NCI-H524 treated with DMSO at 0.1 percent for 48 hours (cell line): ENCODE data around the gene MTO1.
"Not testable (repeated sequence)": the region's sequence is repeated elsewhere in the genome, so short reads cannot be mapped to it uniquely, and the experiment has no call there.

Experiments
- DNase-seq: peaks from one replicate; lab custom pipeline; 2025; lab: John Stamatoyannopoulos, UW

Gene MTO1

DNA sequence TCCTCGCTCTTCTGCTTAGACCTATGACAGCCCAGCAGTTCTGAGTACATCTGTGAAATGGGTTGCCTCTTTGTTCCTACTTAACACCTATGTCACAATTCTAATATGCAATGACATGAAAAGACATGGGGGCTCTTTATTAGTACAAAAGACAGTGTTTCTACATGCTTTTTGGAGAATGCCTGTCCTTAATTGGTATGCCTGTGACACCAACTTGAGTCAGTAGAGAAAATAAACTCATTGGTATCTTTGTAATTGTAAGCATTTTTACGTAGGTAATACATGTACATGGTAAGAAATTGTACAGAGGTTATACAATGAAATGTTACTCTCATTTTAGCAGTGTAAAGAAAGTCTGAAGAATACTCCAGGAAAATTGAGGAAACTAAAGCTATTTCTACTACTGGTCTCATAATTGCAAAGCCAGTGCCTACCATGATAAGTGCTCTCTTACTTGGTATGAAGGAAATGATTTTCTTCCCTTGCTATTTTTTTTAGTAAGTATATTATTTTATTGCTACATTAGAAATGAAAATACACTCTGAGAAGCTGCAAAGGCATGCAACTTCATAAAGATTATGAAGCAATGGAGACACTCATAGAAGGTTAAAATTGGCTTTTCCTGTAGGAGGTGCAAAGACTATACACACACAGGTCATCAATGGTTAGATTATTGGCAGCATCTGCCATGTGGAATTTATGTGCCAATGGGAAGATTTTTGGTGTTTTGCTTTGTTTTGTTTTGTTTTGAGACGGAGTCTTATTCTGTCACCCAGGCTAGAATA, 64.2 kb downstream of the MTO1 start:
- DNase-seq: no peak

GRCh38 chr6:73528897-73529296, 67.4 kb downstream of the MTO1 start:
- no peak for DNase-seq

- no peak for DNase-seq
These were observed 70.8 kb downstream of the MTO1 start for GRCh38 chr6:73532293-73532692.

- DNase-seq: no peak
These were observed 73.1 kb downstream of the MTO1 start for GRCh38 chr6:73534628-73535027.

GRCh38 chr6:73537677-73538076, 76.1 kb downstream of the MTO1 start:
- no peak for DNase-seq

- no peak for DNase-seq
These were observed 76.7 kb downstream of the MTO1 start for GRCh38 chr6:73538116-73538779.

DNA sequence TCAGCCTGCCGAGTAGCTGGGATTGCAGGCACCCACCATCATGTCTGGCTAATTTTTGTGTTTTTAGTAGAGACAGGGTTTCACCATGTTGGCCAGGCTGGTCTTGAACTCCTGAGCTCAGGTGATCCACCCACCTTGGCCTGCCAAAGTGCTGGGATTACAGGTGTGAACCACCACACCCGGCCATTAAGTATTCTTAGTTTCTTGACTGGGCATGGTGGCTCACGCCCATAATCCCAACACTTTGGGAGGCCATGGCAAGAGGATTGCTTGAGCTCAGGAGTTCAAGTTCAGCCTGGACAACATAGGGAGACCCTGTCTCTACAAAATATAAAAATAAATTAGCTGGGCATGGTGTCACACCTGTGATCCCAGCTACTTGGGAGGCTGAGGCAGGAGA, 80.9 kb downstream of the MTO1 start:
- DNase-seq: not testable (repeated sequence)

DNA sequence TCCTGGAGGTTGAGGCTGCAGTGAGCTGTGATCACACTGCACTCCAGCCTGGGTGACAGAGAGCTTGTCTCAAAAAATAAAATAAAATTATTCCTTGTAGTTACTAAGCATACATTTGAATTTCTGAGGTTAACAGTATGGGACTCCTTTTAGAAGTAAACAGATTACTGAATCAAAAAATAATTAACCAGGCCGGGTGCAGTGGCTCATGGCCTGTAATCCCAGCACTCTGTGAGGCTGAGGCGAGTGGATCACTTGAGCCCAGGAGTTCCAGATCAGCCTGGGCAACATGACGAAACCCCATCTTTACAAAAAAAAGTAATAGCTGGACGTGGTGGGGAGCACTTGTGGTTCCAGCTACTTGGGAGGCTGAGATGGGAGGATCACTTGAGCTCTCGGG, 81.4 kb downstream of the MTO1 start:
- DNase-seq: no peak

- DNase-seq: no peak
These were observed 85.5 kb downstream of the MTO1 start for GRCh38 chr6:73547036-73547435.

- no peak for DNase-seq
These were observed 87.2 kb downstream of the MTO1 start for GRCh38 chr6:73548458-73549446.

- not testable (repeated sequence) for DNase-seq
These were observed 89.6 kb downstream of the MTO1 start for GRCh38 chr6:73551115-73551514.

DNA sequence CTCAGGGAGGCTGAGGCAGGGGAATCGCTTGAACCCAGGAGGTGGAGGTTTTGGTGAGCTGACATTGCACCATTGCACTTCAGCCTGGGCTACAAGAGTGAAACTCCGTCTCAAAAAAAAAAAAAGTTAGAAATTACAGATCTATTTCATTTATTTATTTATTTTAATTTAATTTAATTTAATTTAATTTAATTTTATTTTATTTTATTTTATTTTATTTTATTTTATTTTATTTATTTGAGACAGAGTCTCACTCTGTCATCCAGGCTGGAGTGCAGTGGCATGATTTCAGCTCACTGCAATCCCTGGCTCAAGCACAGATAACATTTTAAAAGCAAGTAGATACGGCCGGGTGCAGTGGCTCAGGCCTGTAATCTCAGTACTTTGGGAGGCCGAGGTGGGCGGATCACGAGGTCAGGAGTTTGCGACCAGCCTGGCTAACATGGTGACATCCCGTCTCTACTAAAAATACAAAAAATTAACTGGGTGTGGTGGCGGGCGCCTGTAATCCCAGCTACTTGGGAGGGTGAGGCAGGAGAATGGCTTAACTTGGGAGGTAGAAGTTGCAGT, 93.9 kb downstream of the MTO1 start:
- not testable (repeated sequence) for DNase-seq

GRCh38 chr6:73556836-73557235, 95.3 kb downstream of the MTO1 start:
- DNase-seq: no peak
